ENCODE results near the gene TIGD3.

The TIGD3 gene

DNA sequence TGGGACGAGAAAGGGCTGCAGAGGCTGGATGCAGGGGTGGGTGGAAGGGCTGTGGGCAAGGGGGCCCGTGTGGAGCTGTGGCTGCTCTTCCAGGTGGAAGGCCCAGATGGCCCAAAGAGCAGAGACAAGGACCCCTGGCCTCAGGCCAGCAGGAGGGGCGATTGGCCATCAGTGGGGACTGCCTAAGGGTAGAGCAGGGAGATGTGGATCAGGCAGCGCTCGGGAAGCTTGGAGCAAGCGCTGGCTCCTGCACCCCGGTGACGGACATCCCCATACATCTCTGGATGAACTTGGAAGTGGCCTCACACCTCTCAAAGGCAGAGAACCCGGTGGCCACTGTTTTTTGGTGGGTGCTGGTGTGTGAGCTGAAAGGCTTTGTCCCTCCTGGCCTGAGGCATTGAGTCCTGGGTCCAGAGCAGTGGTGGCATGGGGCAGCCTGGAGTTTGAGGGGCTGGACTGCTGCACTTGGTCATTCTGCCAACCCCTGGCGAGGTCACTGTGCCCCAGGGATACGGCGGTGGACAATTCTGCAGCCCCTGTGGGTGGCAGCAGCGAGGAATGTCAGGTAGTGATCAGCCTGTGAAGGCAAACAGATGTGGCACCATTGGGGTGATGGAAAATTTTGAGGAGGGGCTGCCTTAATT, 37.8 kb downstream of the TIGD3 start:
- no peak for DNase-seq

DNA sequence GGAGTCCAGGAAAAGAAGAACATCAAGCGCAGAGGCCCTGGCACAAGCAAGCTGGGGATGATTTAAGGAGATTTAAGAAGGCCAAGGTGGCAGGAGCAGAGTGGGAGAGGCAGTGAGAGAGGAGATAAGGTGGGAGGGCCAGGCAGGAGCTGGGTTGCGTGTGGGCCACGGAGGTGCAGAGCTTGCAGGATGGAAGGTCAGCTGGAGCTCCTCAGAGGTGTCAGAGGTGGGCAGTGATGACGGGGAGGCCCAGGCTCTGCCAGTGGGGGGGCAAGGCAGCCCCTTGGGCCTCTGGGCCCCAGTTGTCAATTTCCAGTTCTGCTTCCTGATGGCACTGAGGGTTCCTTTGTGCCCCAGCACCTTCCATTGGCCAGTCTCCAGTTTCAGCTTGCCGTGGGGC, 38.3 kb downstream of the TIGD3 start:
- DNase-seq = no peak

- no peak for DNase-seq
Measured at GRCh38 chr11:65393513-65394079, 39.0 kb downstream of the TIGD3 start.

DNA sequence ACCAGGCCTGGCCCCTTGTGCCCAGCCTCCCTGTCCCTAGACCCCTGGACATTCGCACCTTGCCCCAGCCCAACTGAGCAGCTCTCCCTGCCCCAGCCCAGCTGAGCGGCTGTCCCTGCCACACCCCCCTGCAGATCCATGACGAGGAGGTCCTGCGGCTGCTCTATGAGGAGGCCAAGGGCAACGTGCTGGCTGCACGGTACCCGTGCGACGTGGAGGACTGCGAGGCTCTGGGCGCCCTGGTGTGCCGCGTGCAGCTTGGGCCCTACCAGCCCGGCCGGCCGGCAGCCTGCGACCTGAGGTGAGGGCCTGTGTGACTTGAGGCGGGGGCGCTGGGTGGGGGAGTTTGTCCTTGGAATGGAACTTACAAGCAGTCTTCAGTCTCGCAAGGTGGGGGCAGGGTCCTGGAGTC, 39.6 kb downstream of the TIGD3 start:
- DNase-seq = no peak

DNA sequence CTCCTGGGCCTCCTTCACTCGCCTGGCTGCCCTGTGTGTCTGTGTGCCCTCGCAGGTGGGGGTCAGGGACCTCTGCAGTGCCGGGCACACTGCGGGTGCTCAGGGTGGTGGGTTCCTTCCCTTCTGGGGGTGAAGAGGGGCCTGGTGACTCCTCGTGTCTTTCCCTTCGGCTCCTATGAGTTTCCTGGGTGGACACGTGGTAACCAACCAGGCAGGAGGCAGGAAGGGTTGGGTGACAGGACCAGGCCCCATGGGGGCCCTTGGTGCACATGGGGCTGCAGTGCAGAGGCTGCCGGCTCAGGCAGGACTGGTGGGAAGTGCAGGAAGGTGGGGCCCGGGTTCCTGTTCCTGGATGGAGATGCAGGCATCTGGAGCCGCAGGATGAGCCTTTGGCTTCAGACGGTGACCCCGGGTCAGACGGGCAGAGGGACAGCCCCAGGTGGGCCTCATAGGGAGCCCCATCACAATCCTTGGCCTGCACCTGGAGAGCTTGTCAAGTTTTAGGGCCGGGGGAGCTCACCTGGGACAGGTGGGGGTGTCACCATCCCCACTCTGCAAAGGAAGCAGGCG, 41.5 kb downstream of the TIGD3 start:
- DNase-seq = no peak

DNA sequence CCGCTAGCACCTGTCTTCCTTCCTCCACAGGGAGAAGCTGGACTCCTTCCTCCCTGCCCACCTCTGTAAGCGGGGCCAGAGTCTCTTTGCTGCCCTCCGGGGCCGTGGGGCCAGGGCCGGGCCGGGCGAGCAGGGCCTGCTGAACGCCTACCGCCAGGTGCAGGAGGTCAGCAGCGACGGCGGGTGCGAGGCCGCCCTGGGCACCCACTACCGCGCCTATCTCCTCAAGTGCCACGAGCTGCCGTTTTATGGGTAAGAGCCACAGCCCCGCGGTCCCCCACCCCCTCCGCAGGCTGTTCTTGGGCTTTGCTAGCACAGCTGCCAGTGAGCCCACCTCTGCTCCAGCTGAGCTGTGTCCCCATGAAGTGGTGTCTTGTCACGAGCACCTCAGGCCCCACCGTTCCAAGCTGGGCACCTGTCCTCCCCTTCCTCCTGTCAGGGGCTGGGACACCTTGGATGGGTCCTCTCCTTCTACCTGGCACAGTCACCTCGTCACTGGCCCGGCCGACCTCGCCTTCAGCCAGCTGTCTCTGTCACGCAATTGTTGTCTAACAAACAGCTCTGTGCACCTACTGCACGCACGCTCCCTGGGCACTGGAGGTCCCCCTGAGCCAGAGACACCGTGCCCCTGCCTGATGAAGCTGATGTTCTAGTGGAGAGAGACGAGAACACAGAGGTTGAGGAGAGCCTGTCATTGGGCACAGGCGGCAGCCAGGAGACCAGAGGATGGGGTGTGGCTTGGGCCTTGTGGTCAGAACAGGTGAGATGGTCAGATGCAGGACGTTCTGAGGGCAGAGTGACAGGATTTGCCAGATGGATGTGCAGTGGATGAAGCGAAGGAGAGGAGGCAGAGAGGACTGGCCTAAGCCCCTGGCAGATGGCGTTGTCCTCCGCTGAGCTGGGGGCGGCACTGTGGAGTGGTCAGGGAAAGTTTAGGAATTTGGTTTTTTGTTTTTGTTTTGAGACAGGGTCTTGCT, 42.5 kb downstream of the TIGD3 start:
- DNase-seq = no peak

DNA sequence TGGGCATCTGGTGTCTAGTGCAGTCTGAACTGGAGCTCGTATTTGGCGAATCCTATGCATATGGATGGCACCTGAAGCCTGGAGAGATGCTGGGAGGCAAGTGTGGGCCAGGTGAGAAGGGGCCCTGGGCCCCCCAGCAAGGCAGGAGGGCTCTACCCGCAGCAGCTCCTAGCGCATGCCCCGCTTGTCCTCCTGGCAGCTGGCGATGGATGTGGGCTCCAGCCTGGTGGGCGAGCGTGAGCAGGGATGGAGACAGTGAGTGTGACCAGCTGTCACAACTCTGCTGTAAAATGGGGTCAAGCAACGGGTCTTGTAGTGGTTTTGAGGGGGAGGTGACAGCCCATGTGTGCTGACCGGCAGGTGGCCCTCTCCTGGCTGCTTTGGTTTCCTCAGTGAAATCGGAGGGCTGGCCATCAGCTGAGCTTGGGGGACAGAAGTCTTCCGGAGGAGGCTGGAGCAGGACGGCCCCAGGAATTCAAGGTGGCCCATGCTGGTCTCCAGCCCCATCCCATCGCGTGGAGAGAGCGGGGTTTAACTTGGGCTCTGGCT, 43.9 kb downstream of the TIGD3 start:
- DNase-seq = no peak

GRCh38 chr11:65399249-65399648, 44.7 kb downstream of the TIGD3 start:
- no peak for DNase-seq

GRCh38 chr11:65399845-65400244, 45.3 kb downstream of the TIGD3 start:
- no peak for DNase-seq

- DNase-seq = no peak
Measured at GRCh38 chr11:65400307-65401072, 45.9 kb downstream of the TIGD3 start.

- no peak for DNase-seq
Measured at GRCh38 chr11:65401073-65401802, 46.7 kb downstream of the TIGD3 start.

DNA sequence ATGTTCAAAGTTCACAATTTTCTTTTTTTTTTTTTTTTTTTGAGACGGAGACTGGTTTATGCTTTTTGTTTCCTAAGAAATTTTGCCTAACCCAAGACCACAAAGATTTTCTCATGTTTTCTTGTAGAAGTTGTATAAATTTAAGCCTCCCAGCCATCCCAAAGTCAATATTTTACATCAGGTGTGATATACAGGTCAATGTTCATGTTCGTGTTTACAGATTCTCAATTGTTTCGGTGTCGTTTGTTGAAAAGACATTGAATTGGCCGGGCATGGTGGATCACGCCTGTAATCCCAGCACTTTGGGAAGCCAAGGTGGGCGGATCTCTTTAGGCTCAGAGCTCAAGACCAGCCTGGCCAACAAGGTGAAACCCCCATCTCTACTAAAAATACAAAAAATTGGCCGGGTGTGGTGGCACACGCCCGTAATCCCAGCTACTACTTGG, 47.3 kb downstream of the TIGD3 start:
- DNase-seq = no peak

GRCh38 chr11:65402790-65403189, 48.2 kb downstream of the TIGD3 start:
- no peak for DNase-seq

DNA sequence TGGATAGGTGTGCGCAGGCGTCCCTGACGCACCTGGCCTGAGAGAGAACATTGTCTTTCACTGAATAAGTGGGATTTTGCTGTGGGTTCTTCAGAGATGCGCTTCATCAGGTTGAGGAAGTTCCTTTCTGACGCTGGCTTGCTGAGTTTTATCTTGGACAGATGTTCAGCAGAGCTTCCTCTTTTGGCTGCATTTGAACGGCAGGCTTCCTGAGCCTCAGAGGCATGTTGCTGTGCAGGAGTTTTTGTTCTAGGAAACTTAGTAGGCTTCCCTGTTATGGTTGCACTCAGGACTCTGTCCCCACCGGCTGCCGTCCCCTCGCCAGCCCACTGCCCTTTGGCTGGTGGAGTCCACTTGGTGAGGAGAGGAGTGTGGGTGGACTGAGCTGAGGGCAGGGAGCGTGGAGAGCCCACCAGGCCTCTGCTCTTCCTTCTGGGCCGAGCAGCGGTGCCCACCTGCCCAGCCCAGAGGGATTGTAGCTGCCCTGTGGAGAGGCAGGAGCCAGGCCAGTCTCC, 49.1 kb downstream of the TIGD3 start:
- no peak for DNase-seq

GRCh38 chr11:65404210-65404609, 49.7 kb downstream of the TIGD3 start:
- DNase-seq = no peak

DNA sequence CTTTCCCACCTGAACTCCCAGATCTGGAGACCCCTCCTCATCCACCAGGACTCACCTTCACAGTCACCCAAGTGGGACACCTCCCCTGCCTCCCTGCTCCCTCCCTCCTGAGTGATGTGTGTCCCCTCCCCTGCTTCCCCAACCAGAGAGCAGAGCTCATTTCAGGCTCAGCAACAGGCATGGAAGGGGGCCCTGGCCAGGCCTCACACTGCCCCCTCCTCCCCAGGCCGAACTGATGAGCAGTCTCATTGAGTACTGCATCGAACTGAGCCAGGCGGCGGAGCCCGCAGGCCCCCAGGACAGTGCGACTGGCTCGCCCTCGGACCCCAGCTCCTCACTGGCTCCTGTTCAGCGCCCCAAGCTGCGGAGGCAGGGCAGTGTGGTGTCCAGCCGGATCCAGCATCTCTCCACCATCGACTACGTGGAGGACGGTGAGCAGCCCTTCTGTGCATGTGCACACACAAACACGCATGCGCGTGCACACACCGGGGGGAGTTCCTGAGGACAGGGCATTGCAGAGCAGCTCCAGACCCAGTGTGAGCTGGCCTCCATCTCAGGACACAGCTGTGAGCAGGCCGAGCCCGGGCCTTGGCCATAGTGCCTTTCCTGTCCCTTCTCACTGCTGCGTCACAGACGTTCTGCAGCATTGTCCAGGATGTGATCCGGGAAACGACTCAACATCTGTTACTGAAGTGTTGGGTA, 50.2 kb downstream of the TIGD3 start:
- DNase-seq = no peak
